RWPE2 (cell line): ENCODE data around the gene MPPED1.

ENCODE experiments used
- ATAC-seq: fragments of 200-7000 bp; cut with Tn5 transposase; 3 replicates; pipeline ENCODE4 v1.9.1; 2021; ENCODE audit warnings: low read depth
- DNase-seq: peaks from one replicate; pipeline ENCODE4 v3.0.0-alpha.2; 2020; ENCODE audit warnings: low spot score
- H3K27ac ChIP-seq: fragments of 450-650 bp; 2 replicates; pipeline ENCODE4 v1.5.1; 2017; ENCODE audit warnings: mild to moderate bottlenecking; ENCODE audit not compliant: poor library complexity, severe bottlenecking
- H3K27me3 ChIP-seq: fragments of 250-450 bp; sonication (Bioruptor Pico); 2 replicates; pipeline ENCODE4 v1.5.1; 2021; ENCODE audit warnings: mild to moderate bottlenecking, moderate library complexity; ENCODE audit not compliant: insufficient read depth, poor library complexity, severe bottlenecking
- H3K36me3 ChIP-seq: fragments of 250-450 bp; sonication (Bioruptor Pico); 2 replicates; pipeline ENCODE4 v1.5.1; 2020; ENCODE audit warnings: low read depth, mild to moderate bottlenecking, moderate library complexity
- H3K4me1 ChIP-seq: fragments of 250-450 bp; sonication (Bioruptor Pico); 2 replicates; pipeline ENCODE4 v1.5.1; 2021; ENCODE audit warnings: mild to moderate bottlenecking, moderate library complexity; ENCODE audit not compliant: insufficient read depth, poor library complexity, severe bottlenecking
- H3K4me3 ChIP-seq: fragments of 250-450 bp; sonication (Bioruptor Pico); 2 replicates; pipeline ENCODE4 v1.5.1; 2021; ENCODE audit warnings: mild to moderate bottlenecking, moderate library complexity; ENCODE audit not compliant: severe bottlenecking
- H3K9me3 ChIP-seq: fragments of 250-450 bp; sonication (Bioruptor Pico); 2 replicates; pipeline ENCODE4 v1.5.1; 2021; ENCODE audit warnings: mild to moderate bottlenecking, moderate library complexity; ENCODE audit not compliant: severe bottlenecking
- CTCF ChIP-seq: fragments of 450-650 bp; IDR thresholded peaks from one replicate; pipeline ENCODE4 v1.5.1; 2017; ENCODE audit warnings: mild to moderate bottlenecking, moderate library complexity; ENCODE audit not compliant: poor library complexity, severe bottlenecking

The MPPED1 gene

DNA sequence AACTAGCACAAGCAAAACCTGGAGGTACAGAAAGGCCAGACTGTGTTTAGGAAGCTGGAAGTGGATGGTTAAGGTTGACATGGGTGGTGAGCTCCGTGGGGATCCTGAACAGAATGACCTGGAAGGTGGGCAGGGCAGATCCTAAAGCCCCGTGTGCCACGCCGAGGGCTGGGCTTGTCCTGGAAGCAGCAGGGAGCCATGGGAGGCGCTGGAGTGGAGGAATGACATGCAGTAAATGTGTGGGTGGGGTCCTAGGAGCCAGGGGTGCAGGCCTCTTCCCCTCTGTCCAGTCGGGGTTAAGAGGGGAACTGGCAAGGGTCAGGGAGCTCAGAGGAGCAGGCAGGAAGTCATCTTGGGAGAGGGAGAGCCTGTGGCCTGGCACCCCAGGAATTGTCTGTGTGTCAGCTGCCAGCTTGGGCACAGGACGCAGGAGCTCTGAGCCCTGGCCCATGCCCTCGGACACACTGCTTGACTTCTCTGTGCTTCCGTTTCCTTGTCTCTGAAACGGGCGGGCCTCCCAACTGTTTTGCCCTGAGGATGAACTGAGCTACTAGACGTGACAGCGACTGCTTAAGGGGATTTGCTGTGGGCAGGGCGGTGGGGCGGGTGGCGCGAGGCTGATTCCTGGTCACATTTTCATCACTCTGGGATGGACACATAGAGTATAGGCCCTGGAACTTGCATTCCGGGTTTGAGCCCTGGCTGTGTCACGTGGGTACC lies 75.7 kb downstream of the MPPED1 start:
- H3K4me3 ChIP-seq, result no peak overlapping the region
- no peak for ATAC-seq
- TF ChIP-seq CTCF, result no peak
- H3K4me1 ChIP-seq, result no peaks in the 10 kb centered on the region
- H3K27ac ChIP-seq, result no peak overlapping the region
- DNase-seq, result no peak
- H3K9me3 ChIP-seq, result no peaks in the 10 kb centered on the region
- H3K36me3 ChIP-seq, result no peaks in the 10 kb centered on the region
- no peaks in the 10 kb centered on the region for H3K27me3 ChIP-seq

DNA sequence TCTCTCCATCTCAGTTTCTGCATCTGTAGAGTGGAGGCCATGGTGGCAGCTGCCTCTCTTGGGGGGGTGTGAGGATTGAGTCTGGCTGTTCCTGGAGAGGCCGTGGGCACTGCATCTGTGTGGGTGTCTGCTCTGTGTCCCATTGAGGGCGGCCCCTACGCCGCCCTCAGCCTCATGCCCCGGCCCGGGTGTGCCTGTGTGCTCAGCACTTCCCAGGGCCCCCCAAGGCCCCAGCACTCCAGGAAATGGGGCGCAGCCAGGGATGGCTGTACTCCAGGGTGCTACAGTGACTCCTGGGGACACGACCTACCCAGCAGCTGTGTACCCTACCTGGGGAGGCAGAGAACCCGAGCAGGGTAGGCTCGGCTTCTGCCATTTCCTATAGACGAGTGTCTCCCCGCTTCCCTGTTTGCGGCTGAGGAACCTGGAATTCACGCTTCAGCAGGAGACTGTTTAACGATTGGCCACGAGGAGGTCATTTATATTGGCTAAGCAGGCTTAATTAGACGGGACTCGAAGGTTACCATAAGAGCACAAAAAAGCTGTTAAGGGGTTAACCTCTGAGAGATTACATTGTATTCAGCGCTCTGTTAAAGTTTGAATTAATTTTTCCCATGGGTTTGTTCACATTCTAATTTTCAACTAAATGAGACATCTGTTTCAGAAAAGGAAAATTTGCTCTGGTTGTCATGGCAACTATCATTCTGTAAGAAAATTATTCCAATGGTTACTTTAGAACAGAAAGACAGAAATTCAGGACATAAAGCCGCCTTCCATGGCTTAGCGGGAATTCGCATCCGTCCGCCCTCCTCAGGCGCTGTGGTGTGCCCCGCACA lies 76.4 kb downstream of the MPPED1 start:
- Histone ChIP-seq H3K4me3 (no peak overlapping the region), H3K27ac (no peak overlapping the region), H3K27me3 (no peaks in the 10 kb centered on the region), H3K36me3 (no peaks in the 10 kb centered on the region), H3K9me3 (no peaks in the 10 kb centered on the region), H3K4me1 (no peaks in the 10 kb centered on the region)
- DNase-seq, result no peak
- no peak for TF ChIP-seq CTCF
- ATAC-seq, result no peak

DNA sequence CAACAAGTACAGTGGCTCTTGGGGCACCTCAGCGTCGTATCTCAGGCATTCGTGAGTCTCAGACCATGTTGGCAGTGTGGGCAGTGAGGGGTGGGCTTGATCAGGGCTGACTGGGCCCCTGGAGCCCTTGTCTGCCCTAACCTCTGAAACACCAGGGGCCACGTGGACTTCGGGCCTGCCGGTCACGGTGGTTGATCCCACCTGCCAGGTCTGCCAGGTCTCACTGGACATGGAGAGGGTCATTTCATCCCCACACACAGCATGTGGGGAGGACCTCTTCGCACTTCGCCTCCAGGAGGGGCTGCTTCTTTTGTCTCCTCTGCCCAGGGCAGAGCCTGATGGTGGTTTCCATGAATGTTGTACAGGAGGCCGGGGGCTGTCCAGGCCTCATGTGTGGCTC lies 77.1 kb downstream of the MPPED1 start:
- no peak for DNase-seq

GRCh38 chr22:43490311-43490710 lies 78.5 kb downstream of the MPPED1 start:
- DNase-seq (no peak), ATAC-seq (no peak)
- Histone ChIP-seq H3K9me3 (no peaks in the 10 kb centered on the region), H3K4me3 (no peak overlapping the region), H3K4me1 (no peaks in the 10 kb centered on the region), H3K27ac (no peak overlapping the region), H3K36me3 (no peaks in the 10 kb centered on the region), H3K27me3 (no peaks in the 10 kb centered on the region)
- TF ChIP-seq CTCF, result no peak

More for the DNA sequence above, 77.1 kb downstream of the MPPED1 start:
- H3K36me3 ChIP-seq, result no peaks in the 10 kb centered on the region
- ATAC-seq, result no peak
- no peaks in the 10 kb centered on the region for H3K9me3 ChIP-seq
- TF ChIP-seq CTCF, result no peak
- H3K4me1 ChIP-seq, result no peaks in the 10 kb centered on the region
- no peaks in the 10 kb centered on the region for H3K27me3 ChIP-seq
- H3K4me3 ChIP-seq, result no peak overlapping the region
- H3K27ac ChIP-seq, result no peak overlapping the region
